AG04449 (cell line): ENCODE results near the gene DTNBP1.

Experiments used
- CTCF ChIA-PET: fragments of 350-600 bp; formaldehyde crosslinking; extraction: SDS; loops from one replicate; lab custom pipeline; 2021; ENCODE audit warnings: antibody characterized with exemption; lab: Yijun Ruan, JAX
- POLR2A ChIA-PET: fragments of 400-600, 350-600 bp; formaldehyde crosslinking; extraction: SDS; loops from one replicate; lab custom pipeline; 2020; ENCODE audit warnings: antibody characterized with exemption, inconsistent platforms; lab: Yijun Ruan, JAX
- DNase-seq: peaks from one replicate; pipeline ENCODE4 v3.0.0-alpha.2; 2010; ENCODE audit warnings: low read depth, low spot score
- H3K4me3 ChIP-seq: 2 replicates; pipeline ENCODE4 v1.5.1; 2011; ENCODE audit warnings: low read depth, mild to moderate bottlenecking, control low read depth, low read length
- TF ChIP-seq, protein P1 (sequence below): IDR thresholded peaks from one replicate; pipeline ENCODE4 v1.5.1; 2011; ENCODE audit warnings: mild to moderate bottlenecking, moderate library complexity, low read length, control low read depth, inconsistent platforms; ENCODE audit not compliant: insufficient read depth; ENCODE audit errors: missing control alignments

The DTNBP1 gene

DNA sequence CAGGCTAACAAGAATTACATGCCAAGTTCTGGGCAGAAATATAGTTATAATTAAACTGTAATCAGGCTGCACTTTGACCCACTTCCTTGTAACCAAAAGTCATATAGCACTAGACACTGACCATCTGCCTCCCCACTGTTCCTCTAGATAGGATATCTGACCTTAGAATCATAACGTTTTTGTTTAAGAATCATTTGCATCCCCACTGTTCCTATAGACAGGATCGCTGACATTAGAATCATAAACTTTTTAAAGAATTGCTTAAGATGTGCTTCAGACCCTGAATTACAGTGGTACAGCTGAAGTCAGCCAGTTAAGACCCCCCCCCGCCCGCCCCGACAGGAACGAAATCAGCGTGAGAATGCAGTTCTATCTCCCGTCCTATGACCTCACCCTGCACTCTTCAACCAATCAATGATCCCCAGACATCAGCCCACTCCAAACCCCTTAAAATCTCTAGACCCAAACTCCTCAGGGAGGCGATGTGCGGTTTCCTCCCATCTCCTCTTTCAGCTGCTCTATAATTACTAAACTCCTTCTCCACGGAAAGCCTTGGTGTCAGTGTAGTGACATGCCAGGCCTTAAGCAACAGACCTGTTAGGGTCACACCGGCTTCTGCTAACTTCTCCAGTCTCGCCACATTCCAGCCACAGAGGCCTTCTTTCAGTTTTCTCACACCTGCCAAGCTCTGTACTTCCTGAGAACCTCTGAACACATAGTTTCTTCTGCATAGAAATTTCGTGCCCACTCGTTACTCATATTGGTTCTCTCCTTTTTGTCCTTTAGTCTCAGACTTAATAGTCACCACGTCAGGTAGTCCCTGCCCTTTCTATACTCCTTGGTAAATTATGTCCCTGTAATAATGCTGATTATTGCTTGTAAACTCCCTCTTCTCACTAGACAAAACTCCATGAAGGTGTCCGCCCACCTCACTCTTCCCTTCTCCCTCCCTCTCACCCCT is 93.5 kb downstream of the DTNBP1 start:
- ChIA-PET POLR2A (no interaction called here), CTCF (no interaction called here)
- DNase-seq, result no peak
- H3K4me3 ChIP-seq, result no peak overlapping the region
- TF ChIP-seq, protein P1, sequence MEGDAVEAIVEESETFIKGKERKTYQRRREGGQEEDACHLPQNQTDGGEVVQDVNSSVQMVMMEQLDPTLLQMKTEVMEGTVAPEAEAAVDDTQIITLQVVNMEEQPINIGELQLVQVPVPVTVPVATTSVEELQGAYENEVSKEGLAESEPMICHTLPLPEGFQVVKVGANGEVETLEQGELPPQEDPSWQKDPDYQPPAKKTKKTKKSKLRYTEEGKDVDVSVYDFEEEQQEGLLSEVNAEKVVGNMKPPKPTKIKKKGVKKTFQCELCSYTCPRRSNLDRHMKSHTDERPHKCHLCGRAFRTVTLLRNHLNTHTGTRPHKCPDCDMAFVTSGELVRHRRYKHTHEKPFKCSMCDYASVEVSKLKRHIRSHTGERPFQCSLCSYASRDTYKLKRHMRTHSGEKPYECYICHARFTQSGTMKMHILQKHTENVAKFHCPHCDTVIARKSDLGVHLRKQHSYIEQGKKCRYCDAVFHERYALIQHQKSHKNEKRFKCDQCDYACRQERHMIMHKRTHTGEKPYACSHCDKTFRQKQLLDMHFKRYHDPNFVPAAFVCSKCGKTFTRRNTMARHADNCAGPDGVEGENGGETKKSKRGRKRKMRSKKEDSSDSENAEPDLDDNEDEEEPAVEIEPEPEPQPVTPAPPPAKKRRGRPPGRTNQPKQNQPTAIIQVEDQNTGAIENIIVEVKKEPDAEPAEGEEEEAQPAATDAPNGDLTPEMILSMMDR, result no peak

DNA sequence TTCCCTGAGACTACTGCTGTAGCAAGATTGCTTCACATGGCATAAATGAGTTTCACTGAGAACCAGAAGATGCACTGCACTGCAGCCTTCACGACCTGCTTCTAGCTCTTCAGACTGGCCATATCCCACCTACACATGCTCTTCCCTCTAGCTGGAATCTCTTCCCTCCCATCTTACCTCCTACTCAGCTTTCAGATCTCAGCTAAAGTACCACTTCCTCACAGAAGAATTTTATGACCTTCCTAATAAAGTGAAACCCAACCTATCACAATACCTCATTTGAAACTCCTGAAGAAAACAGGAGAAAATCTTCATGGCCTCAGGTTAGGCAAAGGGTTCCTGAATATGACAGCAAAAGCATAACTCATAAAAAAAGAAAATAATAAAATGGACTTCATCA is 99.9 kb downstream of the DTNBP1 start:
- DNase-seq, result no peak
- H3K4me3 ChIP-seq, result no peak overlapping the region
- TF ChIP-seq, protein P1, result no peak
- ChIA-PET CTCF (interaction anchor here (0.9 to 1.1 kb wide), 2 partner anchors 11 to 59 kb away, joined by 3 read pairs; no protein-coding TSS in a partner anchor), POLR2A (no interaction called here)

DNA sequence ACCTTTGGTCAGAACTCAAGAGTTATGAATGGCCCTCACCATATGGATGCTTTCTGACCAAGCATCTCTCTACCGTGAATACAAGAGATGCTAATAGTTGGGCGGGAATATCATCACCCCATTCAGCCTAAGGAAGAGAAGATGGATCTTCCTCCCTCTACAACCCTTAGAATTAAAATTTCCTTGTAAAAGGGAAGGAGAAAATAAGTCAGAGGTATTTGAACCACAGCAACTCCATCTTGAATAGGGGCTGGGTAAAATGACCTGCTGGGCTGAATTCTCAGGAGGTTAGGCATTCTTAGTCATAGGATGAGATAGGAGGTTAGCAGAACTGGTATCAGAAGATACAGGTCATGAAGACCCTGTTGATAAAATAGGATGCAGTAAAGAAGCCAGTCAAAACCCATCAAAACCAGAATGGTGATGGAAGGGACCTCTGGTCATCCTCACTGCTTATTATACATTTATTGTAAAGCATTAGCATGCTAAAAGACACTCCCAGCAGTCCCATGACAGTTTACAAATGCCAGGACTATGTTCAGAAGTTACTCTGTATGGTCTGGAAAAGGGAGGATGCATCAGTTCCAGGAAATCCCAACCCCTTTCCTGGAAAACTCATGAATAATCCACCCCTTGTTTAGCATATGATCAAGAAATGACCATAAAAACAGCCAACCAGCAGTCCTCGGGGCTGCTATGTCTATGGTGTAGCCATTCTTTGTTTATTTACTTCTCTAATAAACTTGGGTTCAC is 101.2 kb downstream of the DTNBP1 start:
- TF ChIP-seq, protein P1, result no peak
- CTCF ChIA-PET, result no interaction called here
- no peak for DNase-seq

DNA sequence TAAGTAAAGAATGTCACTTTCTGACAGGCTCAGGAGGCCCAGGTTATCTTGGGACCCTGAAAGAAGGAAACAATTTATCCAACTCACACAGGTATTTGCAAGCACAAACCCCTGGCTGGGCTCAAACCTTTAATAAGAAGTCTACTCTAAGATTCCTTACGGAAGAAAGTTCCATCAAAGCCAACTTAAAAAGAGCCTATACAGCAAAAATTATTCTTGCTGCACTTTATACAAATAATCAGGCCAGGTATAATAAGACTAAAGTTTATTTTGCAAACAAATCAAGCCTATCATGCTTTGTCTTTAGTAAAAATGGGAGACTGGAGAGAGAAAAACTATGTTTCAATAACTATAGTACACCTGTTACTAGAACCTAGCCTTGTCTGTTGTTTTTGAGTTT is 102.1 kb downstream of the DTNBP1 start:
- H3K4me3 ChIP-seq, result no peak overlapping the region
- ChIA-PET CTCF (no interaction called here), POLR2A (no interaction called here)
- no peak for DNase-seq
- TF ChIP-seq, protein P1, result no peak

More for the DNA sequence above, 101.2 kb downstream of the DTNBP1 start:
- H3K4me3 ChIP-seq, result no peak overlapping the region
- POLR2A ChIA-PET, result no interaction called here

DNA sequence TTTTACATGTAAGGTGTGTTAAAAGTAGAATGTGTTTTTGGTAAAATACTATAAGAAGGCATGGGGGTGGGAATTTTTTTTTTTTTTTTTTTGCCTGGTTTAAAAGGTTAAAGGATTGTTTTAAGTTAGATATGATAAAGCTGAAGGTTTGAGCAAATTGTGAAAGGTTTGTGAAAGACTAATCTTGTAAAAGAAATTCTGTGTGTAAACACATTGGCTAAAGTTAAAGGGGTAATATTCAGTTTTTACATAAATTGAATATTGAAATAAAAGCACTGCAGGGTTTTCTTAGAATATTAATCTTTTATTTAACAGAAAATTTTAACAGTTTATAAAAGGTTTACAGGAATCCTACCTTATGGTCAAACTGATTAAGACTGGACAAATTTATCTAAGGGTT is 105.7 kb downstream of the DTNBP1 start:
- TF ChIP-seq, protein P1, result no peak
- no peak overlapping the region for H3K4me3 ChIP-seq
- DNase-seq, result no peak
- ChIA-PET CTCF (no interaction called here), POLR2A (no interaction called here)

DNA sequence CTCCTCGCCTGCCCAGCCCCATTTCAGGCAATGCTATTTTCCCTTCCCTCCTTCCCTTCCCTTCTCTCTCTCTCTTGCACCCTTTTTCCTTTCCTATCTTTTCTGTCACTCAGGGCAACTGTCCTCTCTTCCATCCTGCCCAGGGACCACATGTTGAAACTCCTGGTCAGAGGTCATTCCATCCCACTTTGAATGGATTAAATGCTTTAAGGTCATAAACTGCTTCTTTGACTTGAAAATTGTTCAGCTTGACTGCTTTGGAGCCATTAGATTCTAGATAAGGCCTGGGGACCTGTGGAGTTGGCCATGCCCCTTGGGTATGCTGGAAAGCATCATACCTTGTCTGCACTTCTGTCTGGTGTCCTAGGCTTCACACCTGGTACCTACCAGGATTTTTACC is 106.1 kb downstream of the DTNBP1 start:
- POLR2A ChIA-PET, result no interaction called here
- TF ChIP-seq, protein P1, result no peak

More for the DNA sequence above, 106.1 kb downstream of the DTNBP1 start:
- no peak for DNase-seq
- no peak overlapping the region for H3K4me3 ChIP-seq
- CTCF ChIA-PET, result no interaction called here
